Stimulated activated CD8-positive, alpha-beta memory T cell treated with anti-CD3 and anti-CD28 coated beads, Interleukin-12 subunit alpha, Interleukin-12 subunit beta, amount 100 ng/mL, for 24 hours (primary cell): ENCODE measurements around the gene ATAD1.
"Not testable (repeated sequence)": the region's sequence is repeated elsewhere in the genome, so short reads cannot be mapped to it uniquely, and the experiment has no call there.

Experiments used
- DNase-seq: peaks from one replicate; pipeline ENCODE4 v3.0.0-alpha.2; 2020; ENCODE audit errors: extremely low read depth

Gene ATAD1

GRCh38 chr10:87846023-87846422 lies 28.0 kb upstream of the ATAD1 start:
- no peak for DNase-seq

GRCh38 chr10:87845624-87845998 lies 27.6 kb upstream of the ATAD1 start:
- DNase-seq, result no peak

DNA sequence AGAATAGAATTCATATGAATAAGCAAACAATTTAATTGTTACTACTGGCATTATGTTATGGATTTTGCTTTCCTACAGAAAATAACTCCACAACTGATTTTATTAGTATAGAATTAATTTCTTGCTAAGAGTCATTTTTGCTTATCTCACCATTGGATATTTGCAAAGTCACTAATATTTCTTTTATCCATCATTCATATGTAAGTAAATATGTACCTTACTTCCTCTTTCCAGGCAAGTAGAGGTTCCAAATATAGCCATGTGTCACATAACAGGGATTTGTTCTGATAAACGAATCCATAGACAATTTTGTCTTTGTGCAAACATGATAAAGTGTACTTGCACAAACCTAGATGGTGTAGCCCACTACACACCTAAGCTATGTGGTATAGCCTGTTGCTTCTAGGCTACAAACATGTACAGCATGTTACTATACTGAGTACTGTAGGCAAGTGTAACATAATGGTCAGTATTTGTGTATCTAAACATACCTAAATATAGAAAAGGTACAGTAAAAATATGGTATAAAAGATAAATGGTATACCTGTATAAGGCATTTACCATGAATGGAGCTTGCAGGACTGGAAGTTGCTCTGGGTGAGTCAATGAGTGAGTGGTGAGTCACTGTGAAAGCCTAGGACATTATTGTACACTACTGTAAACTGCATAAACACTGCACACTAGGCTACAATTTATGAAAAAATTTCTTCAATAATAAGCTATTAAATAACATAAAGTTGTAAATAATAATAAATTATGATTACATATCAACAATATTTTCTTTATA lies 27.0 kb upstream of the ATAD1 start:
- DNase-seq, result no peak

DNA sequence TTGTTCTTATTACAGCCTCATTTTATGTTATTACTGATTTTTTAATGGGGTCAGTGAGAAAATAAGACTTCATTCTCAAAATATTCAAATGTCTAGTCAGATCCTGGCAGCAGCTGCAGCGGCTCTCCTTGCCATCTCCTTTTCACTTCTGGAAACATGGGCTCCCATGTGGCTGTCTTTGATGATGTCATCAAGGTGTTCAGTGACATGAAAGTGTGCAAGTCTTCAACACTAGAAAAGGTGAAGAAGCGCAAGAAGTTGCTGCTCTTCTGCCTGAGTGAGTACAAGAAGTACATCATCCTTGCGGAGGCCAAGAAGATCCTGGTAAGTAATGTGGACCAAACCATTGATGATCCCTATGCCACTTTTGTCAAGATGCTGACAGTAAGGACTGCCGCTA lies 25.7 kb upstream of the ATAD1 start:
- no peak for DNase-seq

GRCh38 chr10:87842776-87843497 lies 24.9 kb upstream of the ATAD1 start:
- no peak for DNase-seq

GRCh38 chr10:87842220-87842641 lies 24.2 kb upstream of the ATAD1 start:
- DNase-seq, result no peak

DNA sequence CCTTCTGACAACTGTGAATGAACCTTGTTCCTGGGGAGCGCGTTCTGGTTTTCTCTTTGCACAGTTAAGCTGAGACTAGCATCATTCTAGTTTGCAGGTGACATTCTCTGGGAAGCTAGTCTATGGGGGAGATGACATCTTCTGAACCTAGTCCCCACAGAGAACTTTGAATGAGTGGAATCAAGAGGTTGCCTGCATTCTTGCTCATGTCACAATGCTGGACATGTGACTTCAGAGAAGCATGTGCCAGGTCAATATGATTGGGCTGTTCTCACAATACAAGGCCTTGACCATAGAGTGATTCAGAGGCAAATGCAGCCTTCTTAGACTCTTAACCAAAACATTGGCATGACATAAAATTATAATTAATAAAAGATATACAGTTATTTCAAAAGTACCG lies 23.2 kb upstream of the ATAD1 start:
- no peak for DNase-seq

DNA sequence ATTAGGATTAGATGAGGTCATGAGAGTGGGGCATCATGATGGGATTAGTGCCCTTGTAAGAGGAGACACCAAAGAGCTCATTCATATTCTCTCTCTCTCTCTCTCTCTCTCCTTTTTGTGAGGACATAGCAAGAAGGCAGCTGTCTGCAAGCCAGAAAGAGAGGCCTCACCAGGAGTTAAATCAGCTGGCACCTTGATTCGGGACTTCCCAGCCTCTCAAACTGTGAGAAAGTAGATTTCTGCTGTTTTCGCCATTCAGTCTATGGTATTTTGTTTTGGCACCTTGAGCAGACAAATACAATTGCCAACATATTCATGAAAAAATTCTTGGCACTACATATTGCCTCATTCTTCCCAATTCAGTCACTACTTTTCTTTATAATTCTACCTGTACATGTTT lies 20.6 kb upstream of the ATAD1 start:
- no peak for DNase-seq

GRCh38 chr10:87837445-87837844 lies 19.4 kb upstream of the ATAD1 start:
- DNase-seq, result no peak

GRCh38 chr10:87836098-87836497 lies 18.1 kb upstream of the ATAD1 start:
- no peak for DNase-seq

DNA sequence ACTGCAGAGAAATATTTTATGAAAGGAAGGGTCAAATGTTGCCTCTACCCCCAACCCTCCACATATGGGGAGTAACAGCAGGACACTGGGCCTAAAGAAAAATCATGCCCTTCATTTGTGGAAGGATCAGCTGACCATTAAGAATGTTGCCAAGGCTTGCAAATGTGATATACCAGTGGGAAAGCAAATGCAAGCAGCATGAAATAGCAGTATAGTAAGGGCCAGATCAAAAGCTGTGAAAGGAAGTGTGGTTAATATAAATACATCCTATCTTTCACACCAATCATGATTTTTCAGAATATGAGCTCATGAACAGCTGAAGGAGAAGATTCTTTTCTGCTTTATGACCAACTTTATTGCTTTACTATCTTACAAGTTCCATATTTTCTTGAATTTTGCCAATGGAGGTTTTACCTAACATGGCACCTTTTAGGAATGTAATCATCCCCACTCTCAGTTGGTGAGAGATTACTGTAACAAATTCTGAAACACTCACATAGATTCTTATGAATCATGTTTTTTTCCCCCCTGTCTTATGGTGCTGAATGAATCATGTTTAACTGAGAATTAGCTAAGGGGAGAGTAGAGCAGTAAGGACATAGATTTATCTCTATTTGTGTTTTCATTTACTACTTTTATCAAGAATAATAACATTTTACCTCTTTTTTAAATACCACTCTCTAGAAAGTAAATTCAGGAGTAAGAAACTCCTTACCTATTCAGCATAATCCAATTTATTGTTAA lies 12.1 kb upstream of the ATAD1 start:
- no peak for DNase-seq

DNA sequence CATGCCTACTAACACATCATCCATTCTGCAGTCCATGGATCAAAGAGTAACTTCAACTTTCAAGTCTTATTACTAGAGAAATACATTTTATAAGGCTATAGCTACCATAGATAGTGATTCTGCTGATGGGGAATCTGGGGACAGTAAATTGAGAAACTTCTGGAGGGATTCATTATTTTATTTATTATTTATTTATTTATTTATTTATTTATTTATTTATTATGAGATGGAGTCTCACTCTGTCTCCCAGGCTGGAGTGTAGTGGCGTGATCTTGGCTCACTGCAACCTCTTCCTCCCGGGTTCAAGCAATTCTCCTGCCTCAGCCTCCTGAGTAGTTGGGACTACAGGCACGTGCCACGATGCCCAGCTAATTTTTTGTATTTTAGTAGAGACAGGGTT lies 11.0 kb upstream of the ATAD1 start:
- not testable (repeated sequence) for DNase-seq

- no peak for DNase-seq
These were observed 9.7 kb upstream of the ATAD1 start for GRCh38 chr10:87827681-87828080.

GRCh38 chr10:87826653-87827052 lies 8.6 kb upstream of the ATAD1 start:
- DNase-seq, result no peak

- no peak for DNase-seq
These were observed 1.2 kb upstream of the ATAD1 start for GRCh38 chr10:87819289-87819585.

GRCh38 chr10:87818505-87819288 lies 671 bp upstream of the ATAD1 start:
- peak; percentile 45 for DNase-seq

GRCh38 chr10:87816898-87817608 lies 973 bp downstream of the ATAD1 start:
- no peak for DNase-seq

- no peak for DNase-seq
These were observed 1.7 kb downstream of the ATAD1 start for GRCh38 chr10:87816163-87816897.

DNA sequence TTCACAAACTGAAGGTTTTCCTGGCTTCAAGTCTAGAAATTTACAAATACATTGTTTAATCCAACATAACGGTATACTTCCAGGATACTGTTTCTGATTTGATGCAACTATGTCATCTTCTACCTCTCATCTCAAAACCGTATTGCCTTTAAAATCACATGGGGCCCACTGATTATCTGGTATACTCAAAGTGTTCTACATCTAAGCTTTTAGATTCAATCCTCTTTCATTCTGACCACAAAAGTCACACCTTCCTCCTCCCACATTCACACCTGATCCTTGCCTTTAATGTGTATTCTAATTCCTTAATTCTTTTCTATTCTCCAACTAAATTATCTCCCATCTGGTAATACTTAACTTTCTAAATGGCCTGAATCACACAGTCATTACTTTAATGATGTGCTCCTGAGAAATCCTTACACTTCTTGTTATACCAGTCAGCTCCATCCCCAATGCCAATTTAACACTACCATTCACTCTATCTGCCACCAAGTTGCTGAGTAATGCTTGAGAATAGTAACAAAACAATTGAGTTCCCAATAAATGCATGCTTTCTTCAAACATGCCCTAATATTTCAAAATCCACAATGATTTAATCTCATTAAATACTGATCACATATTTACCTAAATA lies 13.0 kb downstream of the ATAD1 start:
- no peak for DNase-seq

DNA sequence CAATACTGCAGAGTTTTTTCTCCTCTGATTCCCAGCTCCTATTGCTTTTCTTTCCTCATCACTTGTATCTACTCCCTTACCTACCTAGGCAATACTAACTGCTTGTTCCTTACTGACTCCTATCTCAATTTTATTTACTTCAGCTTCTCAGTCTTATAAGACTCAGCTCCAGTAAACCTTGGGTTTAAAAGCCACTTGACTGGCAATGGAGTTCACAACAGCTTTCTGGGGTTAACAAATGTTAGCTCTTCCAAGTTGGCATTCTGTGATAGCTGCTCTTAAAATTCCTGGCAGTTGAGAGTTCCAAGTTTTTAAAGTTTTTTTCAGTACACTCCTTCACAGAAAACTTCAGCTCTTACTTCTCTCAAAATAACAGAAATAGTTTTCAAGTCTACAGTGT lies 14.2 kb downstream of the ATAD1 start:
- DNase-seq, result no peak
